Caco-2 (cell line): ENCODE results near the gene GSK3B. TPM values are rescaled to one million over a fixed set of nuclear protein-coding genes. Genes with fewer than 3 reads are reported as not detected.
"Not testable (repeated sequence)": the region's sequence is repeated elsewhere in the genome, so short reads cannot be mapped to it uniquely, and the experiment has no call there.

Experiments used
- BruUV-seq: library from RNA; stranded (reverse); fragments of 400-500 nt; replicated peaks from 2 replicates; lab custom pipeline; 2021; lab: Mats Ljungman, UMichigan
- CTCF ChIA-PET: fragments of 300-600 bp; sonication (Branson Sonifier 250); formaldehyde crosslinking; loops from one replicate; lab custom pipeline; 2022; ENCODE audit warnings: antibody characterized with exemption; lab: Charles Lee
- POLR2A ChIA-PET: fragments of 300-600 bp; sonication (Branson Sonifier 250); formaldehyde crosslinking; loops from one replicate; lab custom pipeline; 2022; ENCODE audit warnings: antibody characterized with exemption; lab: Charles Lee
- DNase-seq, 2 experiments: peaks; one replicate each; pipeline versions ENCODE4 v3.0.0 to v3.0.0-alpha.2; 2020 to 2022
- H3K27me3 ChIP-seq: replicated peaks from 2 replicates; pipeline ENCODE4 v1.6.0; 2011; ENCODE audit warnings: low read length; ENCODE audit not compliant: control insufficient read depth, insufficient read depth
- H3K36me3 ChIP-seq: 2 replicates; pipeline ENCODE4 v1.5.1; 2011; ENCODE audit warnings: low read length; ENCODE audit not compliant: control insufficient read depth, insufficient read depth
- H3K4me1 ChIP-seq: fragments of 250-450 bp; sonication (Bioruptor Pico); 2 replicates; pipeline ENCODE4 v1.5.1; 2020; ENCODE audit warnings: mild to moderate bottlenecking
- H3K4me3 ChIP-seq: 2 replicates; pipeline ENCODE4 v1.5.1; 2011; ENCODE audit warnings: low read depth, mild to moderate bottlenecking, control low read depth, low read length
- H3K9me3 ChIP-seq: fragments of 250-450 bp; sonication (Bioruptor Pico); 2 replicates; pipeline ENCODE4 v1.5.1; 2020; ENCODE audit warnings: mild to moderate bottlenecking, moderate library complexity
- H3K27ac Mint-ChIP-seq: one replicate; pipeline ENCODE4 v1.8.0; 2022; ENCODE audit warnings: mixed read lengths; ENCODE audit not compliant: unreplicated experiment
- H3K27me3 Mint-ChIP-seq: one replicate; pipeline ENCODE4 v1.8.0; 2022; ENCODE audit warnings: mixed read lengths; ENCODE audit not compliant: insufficient read depth, unreplicated experiment
- H3K36me3 Mint-ChIP-seq: one replicate; pipeline ENCODE4 v1.8.0; 2022; ENCODE audit warnings: mild to moderate bottlenecking, mixed read lengths; ENCODE audit not compliant: insufficient read depth, unreplicated experiment
- H3K4me1 Mint-ChIP-seq: one replicate; pipeline ENCODE4 v1.8.0; 2022; ENCODE audit warnings: low read depth, mixed read lengths; ENCODE audit not compliant: unreplicated experiment
- H3K4me3 Mint-ChIP-seq: one replicate; pipeline ENCODE4 v1.8.0; 2022; ENCODE audit warnings: mild to moderate bottlenecking, moderate library complexity, mixed read lengths; ENCODE audit not compliant: unreplicated experiment
- H3K9me3 Mint-ChIP-seq: one replicate; pipeline ENCODE4 v1.8.0; 2022; ENCODE audit warnings: mixed read lengths; ENCODE audit not compliant: unreplicated experiment
- intact Hi-C: fragments of 100-400 bp; cut with micrococcal nuclease; formaldehyde crosslinking; loops from one replicate; pipeline ENCODE4 v1.10.0; 2022; ENCODE audit not compliant: unreplicated experiment
- total RNA-seq: library from RNA; stranded (reverse); gene quantifications from 2 replicates; pipeline ENCODE4 v1.2.3, GENCODE V29; 2022
- TF ChIP-seq, protein P1 (sequence below), 2 experiments: fragments of 200-600 bp in 1 of 2; IDR thresholded peaks; 1 replicate in 1 of 2; 2 replicates in 1 of 2; pipeline versions ENCODE4 v1.5.1 to v1.8.0; 2011 to 2022; ENCODE audit warnings: antibody characterized with exemption in 1 of 2, control low read depth in 1 of 2, inconsistent platforms in 1 of 2, low read depth in 1 of 2, low read length in 1 of 2, mild to moderate bottlenecking in 1 of 2, moderate library complexity in 1 of 2; ENCODE audit not compliant: insufficient read depth in 1 of 2, severe bottlenecking in 1 of 2, unreplicated experiment in 1 of 2

Gene GSK3B
- total RNA-seq, 1 experiment from 2014 or later: 55.2 TPM

DNA sequence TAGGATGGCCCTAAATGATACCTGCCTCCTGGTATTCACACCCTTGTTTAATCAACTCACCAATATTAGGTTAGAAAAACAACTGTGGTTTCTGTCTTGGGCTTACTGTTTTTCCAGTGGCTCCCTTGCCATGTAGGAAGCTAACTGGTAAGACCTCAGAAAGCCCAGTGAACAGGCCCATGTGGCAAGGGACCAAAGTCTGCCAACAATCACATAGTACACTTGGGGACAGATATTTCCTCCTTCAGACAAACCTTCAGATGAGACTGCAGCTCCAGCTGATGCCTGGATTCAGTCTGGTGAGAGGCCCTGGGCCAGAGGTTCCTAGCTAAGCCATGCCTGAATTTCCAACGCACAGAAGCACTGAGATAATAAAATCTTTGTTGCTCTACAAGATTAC, 96.1 kb downstream of the GSK3B start:
- POLR2A ChIA-PET: no interaction called here
- Histone ChIP-seq H3K4me3 (no peak overlapping the region), H3K36me3 (no peaks in the 10 kb centered on the region), H3K9me3 (no peaks in the 10 kb centered on the region), H3K4me1 (no peaks in the 10 kb centered on the region; the same call in 1 of the 2 replicates), H3K27me3 (no peaks in the 10 kb centered on the region)
- H3K27me3 Mint-ChIP-seq: no peaks in the 10 kb centered on the region
- intact Hi-C loops: no loop called here
- TF ChIP-seq, protein P1, sequence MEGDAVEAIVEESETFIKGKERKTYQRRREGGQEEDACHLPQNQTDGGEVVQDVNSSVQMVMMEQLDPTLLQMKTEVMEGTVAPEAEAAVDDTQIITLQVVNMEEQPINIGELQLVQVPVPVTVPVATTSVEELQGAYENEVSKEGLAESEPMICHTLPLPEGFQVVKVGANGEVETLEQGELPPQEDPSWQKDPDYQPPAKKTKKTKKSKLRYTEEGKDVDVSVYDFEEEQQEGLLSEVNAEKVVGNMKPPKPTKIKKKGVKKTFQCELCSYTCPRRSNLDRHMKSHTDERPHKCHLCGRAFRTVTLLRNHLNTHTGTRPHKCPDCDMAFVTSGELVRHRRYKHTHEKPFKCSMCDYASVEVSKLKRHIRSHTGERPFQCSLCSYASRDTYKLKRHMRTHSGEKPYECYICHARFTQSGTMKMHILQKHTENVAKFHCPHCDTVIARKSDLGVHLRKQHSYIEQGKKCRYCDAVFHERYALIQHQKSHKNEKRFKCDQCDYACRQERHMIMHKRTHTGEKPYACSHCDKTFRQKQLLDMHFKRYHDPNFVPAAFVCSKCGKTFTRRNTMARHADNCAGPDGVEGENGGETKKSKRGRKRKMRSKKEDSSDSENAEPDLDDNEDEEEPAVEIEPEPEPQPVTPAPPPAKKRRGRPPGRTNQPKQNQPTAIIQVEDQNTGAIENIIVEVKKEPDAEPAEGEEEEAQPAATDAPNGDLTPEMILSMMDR (IDR thresholded peaks at IDR 0.05; ENCODE audit: insufficient read depth in 1 of 2, low read depth in 1 of 2, low read length in 1 of 2, severe bottlenecking in 1 of 2, unreplicated experiment in 1 of 2): no peak
- no peak overlapping the region for H3K27ac Mint-ChIP-seq
- CTCF ChIA-PET: no interaction called here
- DNase-seq: no peak
- no peaks in the 10 kb centered on the region for H3K9me3 Mint-ChIP-seq
- peaks cover 27% of the 10 kb centered on the region for H3K36me3 Mint-ChIP-seq
- no TSS peak for BruUV-seq
- H3K4me1 Mint-ChIP-seq: peaks cover 10% of the 10 kb centered on the region
- no peak overlapping the region for H3K4me3 Mint-ChIP-seq

DNA sequence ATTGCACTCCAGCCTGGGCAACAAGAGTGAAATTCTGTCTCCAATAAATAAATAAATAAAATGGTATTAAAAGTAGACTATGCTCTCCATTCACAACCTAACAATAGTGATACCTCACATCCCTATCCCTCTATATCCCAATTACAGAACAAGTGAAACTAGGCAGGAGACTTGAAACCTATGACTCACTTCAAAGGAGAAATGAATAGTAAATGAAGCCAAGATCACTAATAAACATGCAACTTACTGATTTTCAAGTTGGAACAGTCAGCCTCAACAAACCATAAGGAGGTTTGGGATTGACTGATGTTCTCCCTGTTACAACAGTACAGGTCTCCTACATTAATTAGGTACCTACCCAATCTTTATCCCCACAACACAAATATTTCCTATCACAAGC, 103.4 kb downstream of the GSK3B start:
- POLR2A ChIA-PET: no interaction called here
- Histone ChIP-seq H3K36me3 (no peaks in the 10 kb centered on the region), H3K9me3 (no peaks in the 10 kb centered on the region), H3K4me1 (no peaks in the 10 kb centered on the region; the same call in 1 of the 2 replicates), H3K27me3 (no peaks in the 10 kb centered on the region), H3K4me3 (no peak overlapping the region)
- Mint-ChIP-seq H3K27ac (no peak overlapping the region), H3K4me1 (peaks cover 16% of the 10 kb centered on the region), H3K9me3 (no peaks in the 10 kb centered on the region), H3K27me3 (no peaks in the 10 kb centered on the region), H3K36me3 (no peaks in the 10 kb centered on the region), H3K4me3 (no peak overlapping the region)
- intact Hi-C loops: no loop called here
- no peak for DNase-seq
- CTCF ChIA-PET: no interaction called here
- TF ChIP-seq, protein P1 (IDR thresholded peaks at IDR 0.05; ENCODE audit: insufficient read depth in 1 of 2, low read depth in 1 of 2, low read length in 1 of 2, severe bottlenecking in 1 of 2, unreplicated experiment in 1 of 2): no peak
- BruUV-seq: no TSS peak

DNA sequence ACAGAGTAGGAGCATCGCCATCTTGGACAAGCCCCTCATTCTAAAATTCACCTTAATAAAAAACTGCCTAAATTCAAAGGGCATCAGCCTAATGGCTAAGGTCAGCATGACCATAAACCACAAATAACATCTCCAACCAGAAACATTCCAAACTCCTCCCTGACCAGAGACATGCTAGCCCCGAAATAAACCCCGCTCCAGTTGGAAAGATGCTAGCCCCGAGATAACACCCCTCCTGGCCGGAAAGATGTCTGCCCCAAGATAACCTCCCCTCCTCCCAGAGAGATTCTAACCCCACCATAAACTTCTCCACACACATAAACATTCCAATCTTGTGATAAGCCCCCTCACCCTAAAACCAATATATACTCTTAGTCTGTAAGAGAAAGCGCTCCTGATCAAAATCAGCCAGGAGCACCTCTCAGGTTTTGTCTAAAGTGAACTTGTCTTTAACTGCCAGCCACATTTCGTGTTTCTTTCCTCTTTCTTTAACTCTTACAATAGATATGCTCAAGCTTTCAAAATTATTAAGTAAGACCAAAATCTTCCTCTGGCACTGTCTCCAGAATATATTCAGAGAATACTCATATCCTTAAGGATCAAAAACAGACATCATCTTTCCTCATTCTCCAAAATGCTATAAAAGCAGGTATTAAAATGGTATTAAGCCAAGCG, 104.1 kb downstream of the GSK3B start:
- H3K4me1 Mint-ChIP-seq: peaks cover 16% of the 10 kb centered on the region
- ChIA-PET POLR2A (no interaction called here), CTCF (no interaction called here)

DNA sequence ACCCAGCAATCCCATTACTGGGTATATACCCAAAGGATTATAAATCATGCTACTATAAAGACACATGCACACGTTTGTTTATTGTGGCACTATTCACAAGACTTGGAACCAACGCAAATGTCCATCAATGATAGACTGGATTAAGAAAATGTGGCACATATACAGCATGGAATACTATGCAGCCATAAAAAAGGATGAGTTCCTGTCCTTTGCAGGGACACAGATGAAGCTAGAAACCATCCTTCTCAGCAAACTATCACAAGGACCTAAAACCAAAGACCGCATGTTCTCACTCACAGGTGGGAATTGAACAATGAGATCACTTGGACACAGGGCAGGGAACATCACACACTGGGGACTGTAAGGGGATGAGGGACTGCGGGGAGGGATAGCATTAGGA, 107.4 kb downstream of the GSK3B start:
- H3K9me3 ChIP-seq, CTCF ChIA-PET, H3K27ac Mint-ChIP-seq, H3K4me3 Mint-ChIP-seq, H3K27me3 ChIP-seq, DNase-seq, H3K36me3 ChIP-seq, H3K27me3 Mint-ChIP-seq, BruUV-seq, intact Hi-C loops, H3K4me1 ChIP-seq, H3K4me3 ChIP-seq, POLR2A ChIA-PET: not testable (repeated sequence)
- H3K4me1 Mint-ChIP-seq: peaks cover 22% of the 10 kb centered on the region
- peaks cover 30% of the 10 kb centered on the region for H3K9me3 Mint-ChIP-seq
- H3K36me3 Mint-ChIP-seq: peaks cover 23% of the 10 kb centered on the region

More for the DNA sequence above, 104.1 kb downstream of the GSK3B start:
- intact Hi-C loops: no loop called here
- no TSS peak for BruUV-seq
- H3K4me3 Mint-ChIP-seq: no peak overlapping the region
- peaks cover 4% of the 10 kb centered on the region for H3K36me3 Mint-ChIP-seq
- H3K27me3 ChIP-seq: no peaks in the 10 kb centered on the region
- H3K4me1 ChIP-seq: no peaks in the 10 kb centered on the region; the same call in 1 of the 2 replicates
- DNase-seq: no peak
- no peak overlapping the region for H3K4me3 ChIP-seq
- peak overlapping the region; percentile 13 for H3K27ac Mint-ChIP-seq
- H3K9me3 ChIP-seq: no peaks in the 10 kb centered on the region
- no peaks in the 10 kb centered on the region for H3K36me3 ChIP-seq
- peaks cover 6% of the 10 kb centered on the region for H3K9me3 Mint-ChIP-seq
- TF ChIP-seq, protein P1 (IDR thresholded peaks at IDR 0.05; ENCODE audit: insufficient read depth in 1 of 2, low read depth in 1 of 2, low read length in 1 of 2, severe bottlenecking in 1 of 2, unreplicated experiment in 1 of 2): no peak
- H3K27me3 Mint-ChIP-seq: no peaks in the 10 kb centered on the region
